ENCODE data around the gene SNX32. TPM values are rescaled to one million over a fixed set of nuclear protein-coding genes. Genes with fewer than 3 reads are reported as not detected.

Gene SNX32
- total and polyA plus RNA-seq, 9 of the 15 experiments (the other 6 are each of a cell fraction or from before 2014, with no cell fraction given) = 0.03 TPM; not detected in 7

DNA sequence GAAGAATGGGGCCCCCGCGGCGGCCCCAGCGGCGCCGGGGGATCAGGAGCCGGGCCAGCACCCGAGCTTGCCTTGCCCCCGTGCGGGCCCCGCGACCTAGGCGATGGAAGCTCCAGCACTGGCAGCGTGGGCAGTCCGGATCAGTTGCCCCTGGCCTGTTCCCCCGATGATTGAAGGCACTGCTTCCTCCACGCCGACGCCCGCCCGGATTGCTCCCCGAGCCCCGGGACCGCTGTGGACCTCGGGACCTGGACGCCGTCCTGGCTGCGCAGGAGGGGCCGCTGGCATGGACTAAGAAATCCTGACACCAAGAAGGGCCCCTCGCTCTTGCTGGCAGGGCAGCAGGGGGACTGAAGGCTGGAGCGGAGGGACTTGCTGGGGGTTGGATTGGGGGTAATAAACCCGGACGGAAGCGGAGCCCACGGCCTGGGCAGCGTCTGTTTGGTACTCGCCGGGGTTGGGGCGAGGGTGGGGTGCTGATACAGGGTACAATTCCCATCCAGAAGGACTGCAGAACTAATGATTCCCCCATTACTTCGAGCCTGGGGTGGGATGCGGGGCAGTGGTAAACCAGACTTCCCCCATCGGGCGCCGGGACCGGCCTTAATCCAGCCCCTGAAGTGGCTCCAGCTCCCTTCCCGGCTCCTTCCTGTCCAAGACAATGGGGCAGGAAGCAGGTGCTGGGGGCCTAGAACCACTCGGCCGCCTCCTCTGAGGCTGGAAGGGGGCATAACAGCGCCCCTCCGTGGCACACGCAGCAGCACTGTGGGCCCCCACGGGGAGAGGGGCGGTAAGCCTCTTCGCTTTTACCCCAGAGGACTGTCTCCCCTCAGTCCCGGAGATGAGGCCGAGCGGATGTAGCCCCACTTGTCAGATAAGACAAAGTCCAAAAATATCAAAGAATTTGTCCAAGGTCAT, 57.7 kb downstream of the SNX32 start:
- peak overlapping the region; percentile 80 to 98 for H3K9ac ChIP-seq (ENCODE audit: insufficient read depth in 1 of 2, low read depth in 2 of 2, low read length in 2 of 2)
- CTCF ChIA-PET (ENCODE audit: low intra/inter-chr PET ratio) = no interaction called here
- ATAC-seq (peak; percentile 36), DNase-seq (ENCODE audit: extremely low read depth in 1 of 4, low spot score in 3 of 4) (peak in 3 of 4 experiments; percentile 39 to 80 (median 73)), FAIRE-seq (peak; percentile 19)
- H3K9me1 ChIP-seq (ENCODE audit: control insufficient read depth, insufficient read depth, low read length) = no peaks in the 10 kb centered on the region
- intact Hi-C loops (cut with micrococcal nuclease) (no loop called here), in situ Hi-C loops (cut with MboI) (no loop called here)
- peak overlapping the region; percentile 89 for H3K4me2 ChIP-seq (ENCODE audit: insufficient read depth, low read length)
- no peak overlapping the region for H2AFZ ChIP-seq (ENCODE audit: low read depth, low read length)
- peaks cover 28% of the 10 kb centered on the region for H4K20me1 ChIP-seq (replicated peaks; ENCODE audit: control insufficient read depth, insufficient read depth, low read length)
- H3K36me3 ChIP-seq (ENCODE audit: control insufficient read depth, insufficient read depth, low read length) = peaks cover 50% of the 10 kb centered on the region
- H3K4me3 ChIP-seq = peak overlapping the region; percentile 70
- H3K9me3 ChIP-seq (replicated peaks; ENCODE audit: control insufficient read depth, insufficient read depth, low read depth, low read length) = no peaks in the 10 kb centered on the region
- H3K79me2 ChIP-seq (ENCODE audit: control insufficient read depth, insufficient read depth, low read length) = peaks cover 73% of the 10 kb centered on the region
- peak overlapping the region; percentile 84 for H3K27ac ChIP-seq (ENCODE audit: extremely low read depth, low read depth, low read length)
- H3K27me3 ChIP-seq (ENCODE audit: control insufficient read depth in 2 of 2, insufficient read depth in 2 of 2, low read length in 2 of 2) = no peaks in the 10 kb centered on the region
- TSS peak; percentile 80 for BruUV-seq (replicated peaks)
- POLR2A ChIA-PET = interaction anchor here (0.5 to 14.4 kb wide), 38 partner anchors 9 to 1323 kb away, joined by 3 to 147 read pairs (median 4); partner anchors contain the start of genes BANF1, C11orf68, CFL1 and FOSL1
- 1% methylated on average over 57 of the region's 57 CpGs for WGBS (ENCODE audit: insufficient coverage, low coverage, missing lambda C conversion rate)
- peaks cover 40 to 68% of the 10 kb centered on the region in 2 experiments for H3K4me1 ChIP-seq (replicated peaks in 1 of 2; ENCODE audit: control insufficient read depth in 2 of 2, insufficient read depth in 2 of 2, low read length in 2 of 2)
- TF ChIP-seq, protein P1, sequence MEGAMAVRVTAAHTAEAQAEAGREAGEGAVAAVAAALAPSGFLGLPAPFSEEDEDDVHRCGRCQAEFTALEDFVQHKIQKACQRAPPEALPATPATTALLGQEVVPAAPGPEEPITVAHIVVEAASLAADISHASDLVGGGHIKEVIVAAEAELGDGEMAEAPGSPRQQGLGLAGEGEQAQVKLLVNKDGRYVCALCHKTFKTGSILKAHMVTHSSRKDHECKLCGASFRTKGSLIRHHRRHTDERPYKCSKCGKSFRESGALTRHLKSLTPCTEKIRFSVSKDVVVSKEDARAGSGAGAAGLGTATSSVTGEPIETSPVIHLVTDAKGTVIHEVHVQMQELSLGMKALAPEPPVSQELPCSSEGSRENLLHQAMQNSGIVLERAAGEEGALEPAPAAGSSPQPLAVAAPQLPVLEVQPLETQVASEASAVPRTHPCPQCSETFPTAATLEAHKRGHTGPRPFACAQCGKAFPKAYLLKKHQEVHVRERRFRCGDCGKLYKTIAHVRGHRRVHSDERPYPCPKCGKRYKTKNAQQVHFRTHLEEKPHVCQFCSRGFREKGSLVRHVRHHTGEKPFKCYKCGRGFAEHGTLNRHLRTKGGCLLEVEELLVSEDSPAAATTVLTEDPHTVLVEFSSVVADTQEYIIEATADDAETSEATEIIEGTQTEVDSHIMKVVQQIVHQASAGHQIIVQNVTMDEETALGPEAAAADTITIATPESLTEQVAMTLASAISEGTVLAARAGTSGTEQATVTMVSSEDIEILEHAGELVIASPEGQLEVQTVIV (CRISPR knock-in tag; IDR thresholded peaks at IDR 0.05; ENCODE audit: borderline replicate concordance) = no peak
- TF ChIP-seq DDX20 (tag; IDR thresholded peaks at IDR 0.05; ENCODE audit: low read depth) = no peak
- TF ChIP-seq DEAF1 (CRISPR knock-in tag; IDR thresholded peaks at IDR 0.05) = 0 out of 2 replicates have a peak, but pooled peaks have one; percentile 11
- TF ChIP-seq, protein P2, sequence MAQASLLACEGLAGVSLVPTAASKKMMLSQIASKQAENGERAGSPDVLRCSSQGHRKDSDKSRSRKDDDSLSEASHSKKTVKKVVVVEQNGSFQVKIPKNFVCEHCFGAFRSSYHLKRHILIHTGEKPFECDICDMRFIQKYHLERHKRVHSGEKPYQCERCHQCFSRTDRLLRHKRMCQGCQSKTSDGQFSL (CRISPR knock-in tag; IDR thresholded peaks at IDR 0.05) = no peak; the same call in 1 of the 2 replicates
- TF ChIP-seq, protein P2 (tag; IDR thresholded peaks at IDR 0.05) = no peak
- no peak for TF ChIP-seq NCOA4 (IDR thresholded peaks at IDR 0.05; ENCODE audit: partially characterized antibody)
- no peak; the same call in 1 of the 2 replicates for TF ChIP-seq ELK1 (CRISPR knock-in tag; IDR thresholded peaks at IDR 0.05)
- TF ChIP-seq PRPF4 (IDR thresholded peaks at IDR 0.05; ENCODE audit: insufficient read depth, low read depth, low read length, poor library complexity, severe bottlenecking) = peak; percentile 23
- TF ChIP-seq HMG20B (CRISPR knock-in tag; IDR thresholded peaks at IDR 0.05) = no peak
- TF ChIP-seq ZNF134 (CRISPR knock-in tag; conservative IDR thresholded peaks at IDR 0.05) = no peak
- TF ChIP-seq PHB (CRISPR knock-in tag; IDR thresholded peaks at IDR 0.05) = no peak
- TF ChIP-seq ZNF140 (CRISPR knock-in tag; IDR thresholded peaks at IDR 0.05) = no peak
- no peak for TF ChIP-seq FOXP1 (CRISPR knock-in tag; IDR thresholded peaks at IDR 0.05)
- TF ChIP-seq CBX1 (IDR thresholded peaks at IDR 0.05; ENCODE audit: low read depth) = peak; percentile 44
- TF ChIP-seq MEF2D (tag; conservative IDR thresholded peaks at IDR 0.05; ENCODE audit: low read depth) = no peak
